Sigmoid colon (tissue), 4 donors: ENCODE data around the gene EXOC6B.

Experiments used
- CTCF ChIP-seq, 4 experiments: fragments of 450-650 bp in 3 of 4; fragments of 200-600 bp in 1 of 4; IDR thresholded peaks; one replicate each; pipeline ENCODE4 v1.5.1; 2016 to 2019; ENCODE audit warnings: antibody characterized with exemption in 4 of 4, mild to moderate bottlenecking in 3 of 4, moderate library complexity in 2 of 4
- POLR2AphosphoS5 ChIP-seq, 4 donors: sonication (generic); formaldehyde crosslinking; IDR thresholded peaks; one replicate each; pipeline ENCODE4 v1.6.1; 2017; ENCODE audit warnings: antibody characterized with exemption in 4 of 4

- TF ChIP-seq CTCF (IDR thresholded peaks at IDR 0.05) (no peak), POLR2AphosphoS5 (IDR thresholded peaks at IDR 0.05) (no peak)
These were observed 350.6 kb downstream of the EXOC6B start for GRCh38 chr2:72475246-72475645.
